A673 (cell line): Measurements from ENCODE around the gene NUDT3. TPM values are rescaled to one million over a fixed set of nuclear protein-coding genes. Genes with fewer than 3 reads are reported as not detected.

Experiments used
- BruUV-seq: library from RNA; stranded (reverse); fragments of 400-500 nt; replicated peaks from 2 replicates; lab custom pipeline; 2021; lab: Mats Ljungman, UMichigan
- CTCF ChIA-PET: fragments of 300-600 bp; sonication (Branson Sonifier 250); formaldehyde crosslinking; loops from one replicate; lab custom pipeline; 2022; ENCODE audit warnings: antibody characterized with exemption; lab: Charles Lee
- POLR2A ChIA-PET: fragments of 300-600 bp; sonication (Branson Sonifier 250); formaldehyde crosslinking; loops from one replicate; lab custom pipeline; 2022; ENCODE audit warnings: antibody characterized with exemption; ENCODE audit not compliant: low non-redundant PET; lab: Charles Lee
- DNase-seq: peaks from one replicate; pipeline ENCODE4 v3.0.0-alpha.2; 2015; ENCODE audit warnings: low spot score
- H3K27ac ChIP-seq: fragments of 200-600 bp; sonication (generic); 2 replicates; pipeline ENCODE4 v1.5.1; 2016; ENCODE audit warnings: mixed run types, low read depth, mild to moderate bottlenecking, mixed read lengths, antibody characterized with exemption, low read length; ENCODE audit not compliant: poor library complexity, severe bottlenecking
- H3K27me3 ChIP-seq: fragments of 200-600 bp; sonication (generic); replicated peaks from 2 replicates; pipeline ENCODE4 v1.6.1; 2017; ENCODE audit warnings: mixed run types, low read depth, mild to moderate bottlenecking, mixed read lengths, antibody characterized with exemption, low read length; ENCODE audit not compliant: insufficient read depth, poor library complexity
- H3K36me3 ChIP-seq: fragments of 200-600 bp; sonication (generic); 2 replicates; pipeline ENCODE4 v1.6.1; 2016; ENCODE audit warnings: mixed run types, mild to moderate bottlenecking, mixed read lengths, antibody characterized with exemption, low read length; ENCODE audit not compliant: insufficient read depth, poor library complexity, severe bottlenecking
- H3K4me1 ChIP-seq: fragments of 200-600 bp; sonication (generic); 2 replicates; pipeline ENCODE4 v1.6.1; 2017; ENCODE audit warnings: mixed run types, mild to moderate bottlenecking, mixed read lengths, antibody characterized with exemption, low read length; ENCODE audit not compliant: insufficient read depth, poor library complexity, severe bottlenecking
- H3K4me3 ChIP-seq: fragments of 200-600 bp; sonication (generic); 2 replicates; pipeline ENCODE4 v1.5.1; 2016; ENCODE audit warnings: low read depth, mixed run types, mild to moderate bottlenecking, mixed read lengths, low read length; ENCODE audit not compliant: poor library complexity, severe bottlenecking
- H3K9me3 ChIP-seq: fragments of 200-600 bp; sonication (generic); 2 replicates; pipeline ENCODE4 v1.6.1; 2016; ENCODE audit warnings: mixed run types, low read depth, mild to moderate bottlenecking, mixed read lengths, antibody characterized with exemption, low read length; ENCODE audit not compliant: poor library complexity, severe bottlenecking
- CTCF ChIP-seq: fragments of 300-800, 200-600 bp; sonication (generic); conservative IDR thresholded peaks from 2 replicates; pipeline ENCODE4 v1.5.1; 2017; ENCODE audit warnings: low read depth, mild to moderate bottlenecking, antibody characterized with exemption, low read length, moderate library complexity, mixed read lengths
- EZH2 ChIP-seq: fragments of 200-600 bp; sonication (generic); IDR thresholded peaks from 2 replicates; pipeline ENCODE4 v1.6.1; 2017; ENCODE audit warnings: borderline replicate concordance, low read depth, mild to moderate bottlenecking, mixed read lengths, antibody characterized with exemption, low read length; ENCODE audit not compliant: poor library complexity, severe bottlenecking
- intact Hi-C: fragments of 100-400 bp; cut with micrococcal nuclease; formaldehyde crosslinking; loops from one replicate; pipeline ENCODE4 v1.10.0; 2022; ENCODE audit not compliant: unreplicated experiment
- total RNA-seq: library from RNA; stranded (reverse); gene quantifications from 2 replicates; pipeline ENCODE4 v1.2.3, GENCODE V29; 2021

NUDT3 gene
- total RNA-seq, 1 experiment from 2014 or later = 34.1 TPM

- intact Hi-C loops = no loop called here
- no peaks in the 10 kb centered on the region for H3K9me3 ChIP-seq
- ChIA-PET CTCF (no interaction called here), POLR2A (no interaction called here)
- H3K27me3 ChIP-seq = no peaks in the 10 kb centered on the region
- H3K27ac ChIP-seq = peak overlapping the region; percentile 38
- H3K4me3 ChIP-seq = no peak overlapping the region
- H3K36me3 ChIP-seq = no peaks in the 10 kb centered on the region
- no peak for DNase-seq
- TF ChIP-seq EZH2 = no peak
- TF ChIP-seq CTCF = no peak
- H3K4me1 ChIP-seq = peaks cover 41% of the 10 kb centered on the region
- BruUV-seq = no TSS peak
Measured at GRCh38 chr6:34340394-34340793, 52.1 kb downstream of the NUDT3 start.

- intact Hi-C loops = loop anchor here (1.0 kb wide), 1 partner anchor 18 kb away; no protein-coding TSS in a partner anchor
- BruUV-seq = no TSS peak
- Histone ChIP-seq H3K27me3 (no peaks in the 10 kb centered on the region), H3K4me3 (no peak overlapping the region), H3K4me1 (peaks cover 41% of the 10 kb centered on the region), H3K27ac (peak overlapping the region; percentile 38), H3K36me3 (no peaks in the 10 kb centered on the region), H3K9me3 (no peaks in the 10 kb centered on the region)
- ChIA-PET POLR2A (no interaction called here), CTCF (no interaction called here)
- DNase-seq = peak; percentile 22
- no peak for TF ChIP-seq CTCF
- TF ChIP-seq EZH2 = no peak
Measured at GRCh38 chr6:34339971-34340370, 52.5 kb downstream of the NUDT3 start.

GRCh38 chr6:34339432-34339831, 53.0 kb downstream of the NUDT3 start:
- H3K27me3 ChIP-seq = no peaks in the 10 kb centered on the region
- no peak for DNase-seq
- intact Hi-C loops = loop anchor here (1.0 kb wide), 1 partner anchor 17 kb away; no protein-coding TSS in a partner anchor
- POLR2A ChIA-PET = no interaction called here
- no peaks in the 10 kb centered on the region for H3K36me3 ChIP-seq
- CTCF ChIA-PET = interaction anchor here (1.4 kb wide), 1 partner anchor 56 kb away, joined by 3 read pairs; no protein-coding TSS in a partner anchor
- no peak overlapping the region for H3K4me3 ChIP-seq
- no peaks in the 10 kb centered on the region for H3K9me3 ChIP-seq
- no TSS peak for BruUV-seq
- no peak for TF ChIP-seq EZH2
- TF ChIP-seq CTCF = no peak
- peaks cover 41% of the 10 kb centered on the region for H3K4me1 ChIP-seq
- H3K27ac ChIP-seq = peak overlapping the region; percentile 38
